Measurements from ENCODE around the gene NDUFA7. TPM values are rescaled to one million over a fixed set of nuclear protein-coding genes. Genes with fewer than 3 reads are reported as not detected.

Gene NDUFA7
- total and polyA plus RNA-seq, 2 of the 13 experiments (the other 11 are each of a cell fraction or from before 2014, with no cell fraction given), result 64.5 to 71.5 TPM

GRCh38 chr19:8363803-8364771 is 42.9 kb upstream of the NDUFA7 start, which contains the start of gene ANGPTL4 (continued):
- no peak for TF ChIP-seq PRMT3 (CRISPR knock-in tag; IDR thresholded peaks at IDR 0.05; ENCODE audit: borderline replicate concordance, low read depth)
- TF ChIP-seq NFE2 (CRISPR knock-in tag; IDR thresholded peaks at IDR 0.05), result no peak
- TF ChIP-seq ZZZ3 (CRISPR knock-in tag; IDR thresholded peaks at IDR 0.05; ENCODE audit: borderline replicate concordance), result no peak
- TF ChIP-seq KDM3A (CRISPR knock-in tag; IDR thresholded peaks at IDR 0.05; ENCODE audit: low read depth), result no peak
- TF ChIP-seq HNRNPH1 (optimal IDR thresholded peaks at IDR 0.05; ENCODE audit: low read depth, low read length), result no peak
- no peak for TF ChIP-seq KLF13 (CRISPR knock-in tag; IDR thresholded peaks at IDR 0.05)
- no peak for TF ChIP-seq ZNF597 (CRISPR knock-in tag; IDR thresholded peaks at IDR 0.05)
- no peak for TF ChIP-seq ZNF589 (CRISPR knock-in tag; conservative IDR thresholded peaks at IDR 0.05)
- TF ChIP-seq THAP11 (CRISPR knock-in tag; IDR thresholded peaks at IDR 0.05), result no peak
- TF ChIP-seq HOMEZ (CRISPR knock-in tag; IDR thresholded peaks at IDR 0.05; ENCODE audit: low read depth), result no peak
- no peak for TF ChIP-seq SRSF1 (optimal IDR thresholded peaks at IDR 0.05; ENCODE audit: low read depth, low read length)
- TF ChIP-seq IKZF1 (IDR thresholded peaks at IDR 0.05), result no peak
- TF ChIP-seq ZSCAN12 (CRISPR knock-in tag; IDR thresholded peaks at IDR 0.05), result no peak
- no peak for TF ChIP-seq SP1 (IDR thresholded peaks at IDR 0.05)
- TF ChIP-seq SP1 (CRISPR knock-in tag; IDR thresholded peaks at IDR 0.05), result no peak
- no peak for TF ChIP-seq TGIF2 (CRISPR knock-in tag; IDR thresholded peaks at IDR 0.05)
- no peak for TF ChIP-seq SIN3B (IDR thresholded peaks at IDR 0.05; ENCODE audit: low read length)
- TF ChIP-seq ATF3 (CRISPR knock-in tag; IDR thresholded peaks at IDR 0.05), result no peak
- no peak for TF ChIP-seq FOXO4 (CRISPR knock-in tag; conservative IDR thresholded peaks at IDR 0.05)
- TF ChIP-seq U2AF1 (optimal IDR thresholded peaks at IDR 0.05; ENCODE audit: low read depth, low read length), result no peak
- TF ChIP-seq ARID4A (CRISPR knock-in tag; IDR thresholded peaks at IDR 0.05; ENCODE audit: borderline replicate concordance), result no peak; the same call in 1 of the 2 replicates
- TF ChIP-seq TSC22D2 (CRISPR knock-in tag; IDR thresholded peaks at IDR 0.05; ENCODE audit: borderline replicate concordance), result peak; percentile 44; the same call in 1 of the 2 replicates

Measured in HepG2 (cell line).